ENCODE measurements around the gene SH3PXD2A.

SH3PXD2A gene

GRCh38 chr10:103687172-103687571 lies 168.2 kb downstream of the SH3PXD2A start:
- DNase-seq (ENCODE audit: low read depth in 2 of 2) = no peak

GRCh38 chr10:103685880-103686669 lies 169.3 kb downstream of the SH3PXD2A start:
- DNase-seq (ENCODE audit: low read depth in 2 of 2) = peak; percentile 26 to 39

- no peak for DNase-seq (ENCODE audit: low read depth in 2 of 2)
These were observed 171.5 kb downstream of the SH3PXD2A start for GRCh38 chr10:103683851-103684250.

GRCh38 chr10:103682631-103683030 lies 172.7 kb downstream of the SH3PXD2A start:
- no peak for DNase-seq (ENCODE audit: low read depth in 2 of 2)

- no peak for DNase-seq (ENCODE audit: low read depth in 2 of 2)
These were observed 173.6 kb downstream of the SH3PXD2A start for GRCh38 chr10:103681617-103682399.

- DNase-seq (ENCODE audit: low read depth in 2 of 2) = no peak
These were observed 174.5 kb downstream of the SH3PXD2A start for GRCh38 chr10:103680869-103681236.

- DNase-seq (ENCODE audit: low read depth in 2 of 2) = no peak
These were observed 176.1 kb downstream of the SH3PXD2A start for GRCh38 chr10:103679096-103679790.

- peak; percentile 55 to 68 for DNase-seq (ENCODE audit: low read depth in 2 of 2)
These were observed 177.2 kb downstream of the SH3PXD2A start for GRCh38 chr10:103678178-103678526.

GRCh38 chr10:103677486-103678177 lies 177.7 kb downstream of the SH3PXD2A start:
- DNase-seq (ENCODE audit: low read depth in 2 of 2) = no peak

- no peak for DNase-seq (ENCODE audit: low read depth in 2 of 2)
These were observed 178.4 kb downstream of the SH3PXD2A start for GRCh38 chr10:103676851-103677417.

- DNase-seq (ENCODE audit: low read depth in 2 of 2) = no peak
These were observed 179.2 kb downstream of the SH3PXD2A start for GRCh38 chr10:103676058-103676785.

- DNase-seq (ENCODE audit: low read depth in 2 of 2) = no peak
These were observed 181.8 kb downstream of the SH3PXD2A start for GRCh38 chr10:103673606-103674005.

GRCh38 chr10:103672345-103672744 lies 183.0 kb downstream of the SH3PXD2A start:
- DNase-seq (ENCODE audit: low read depth in 2 of 2) = no peak

GRCh38 chr10:103671126-103671895 lies 184.1 kb downstream of the SH3PXD2A start:
- no peak for DNase-seq (ENCODE audit: low read depth in 2 of 2)

- no peak for DNase-seq (ENCODE audit: low read depth in 2 of 2)
These were observed 185.4 kb downstream of the SH3PXD2A start for GRCh38 chr10:103669944-103670343.

- DNase-seq (ENCODE audit: low read depth in 2 of 2) = no peak
These were observed 186.0 kb downstream of the SH3PXD2A start for GRCh38 chr10:103669243-103669929.

- no peak for DNase-seq (ENCODE audit: low read depth in 2 of 2)
These were observed 186.8 kb downstream of the SH3PXD2A start for GRCh38 chr10:103668351-103669242.

- DNase-seq (ENCODE audit: low read depth in 2 of 2) = no peak
These were observed 188.0 kb downstream of the SH3PXD2A start for GRCh38 chr10:103667356-103667755.

Measured in stimulated activated CD8-positive, alpha-beta memory T cell treated with anti-CD3 and anti-CD28 coated beads, Interleukin-15, amount 100 ng/mL, for 4 hours (primary cell).